ENCODE measurements around the gene NPFFR2. TPM values are rescaled to one million over a fixed set of nuclear protein-coding genes. Genes with fewer than 3 reads are reported as not detected.
"Not testable (repeated sequence)": the region's sequence is repeated elsewhere in the genome, so short reads cannot be mapped to it uniquely, and the experiment has no call there.

NPFFR2 gene
- total RNA-seq, 4 donors from 2014 or later, result not detected

DNA sequence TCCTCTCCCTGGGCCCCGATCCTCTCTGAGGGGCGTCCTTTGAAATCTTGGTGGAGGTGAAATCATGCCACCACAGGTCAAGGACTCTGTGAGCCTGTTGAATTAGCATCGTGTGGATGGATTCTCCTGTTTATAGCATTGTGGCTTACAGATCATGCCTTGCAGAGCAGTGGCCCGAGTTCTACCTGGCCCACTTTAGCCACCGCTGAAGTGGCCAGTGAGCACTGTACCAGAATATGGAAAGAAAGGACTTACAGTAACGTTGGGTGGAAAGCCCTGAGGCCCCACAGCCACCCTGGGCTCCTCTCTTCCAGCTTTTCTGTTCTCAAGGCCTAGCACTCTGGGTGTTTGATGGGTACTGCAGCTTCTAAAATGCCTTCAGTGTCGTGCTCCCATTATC is 35.3 kb downstream of the NPFFR2 start:
- DNase-seq, result no peak
- no peaks in the 10 kb centered on the region for H3K4me1 ChIP-seq
- TF ChIP-seq, protein P1, sequence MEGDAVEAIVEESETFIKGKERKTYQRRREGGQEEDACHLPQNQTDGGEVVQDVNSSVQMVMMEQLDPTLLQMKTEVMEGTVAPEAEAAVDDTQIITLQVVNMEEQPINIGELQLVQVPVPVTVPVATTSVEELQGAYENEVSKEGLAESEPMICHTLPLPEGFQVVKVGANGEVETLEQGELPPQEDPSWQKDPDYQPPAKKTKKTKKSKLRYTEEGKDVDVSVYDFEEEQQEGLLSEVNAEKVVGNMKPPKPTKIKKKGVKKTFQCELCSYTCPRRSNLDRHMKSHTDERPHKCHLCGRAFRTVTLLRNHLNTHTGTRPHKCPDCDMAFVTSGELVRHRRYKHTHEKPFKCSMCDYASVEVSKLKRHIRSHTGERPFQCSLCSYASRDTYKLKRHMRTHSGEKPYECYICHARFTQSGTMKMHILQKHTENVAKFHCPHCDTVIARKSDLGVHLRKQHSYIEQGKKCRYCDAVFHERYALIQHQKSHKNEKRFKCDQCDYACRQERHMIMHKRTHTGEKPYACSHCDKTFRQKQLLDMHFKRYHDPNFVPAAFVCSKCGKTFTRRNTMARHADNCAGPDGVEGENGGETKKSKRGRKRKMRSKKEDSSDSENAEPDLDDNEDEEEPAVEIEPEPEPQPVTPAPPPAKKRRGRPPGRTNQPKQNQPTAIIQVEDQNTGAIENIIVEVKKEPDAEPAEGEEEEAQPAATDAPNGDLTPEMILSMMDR (IDR thresholded peaks at IDR 0.05), result no peak
- TF ChIP-seq POLR2A (IDR thresholded peaks at IDR 0.05), result no peak

DNA sequence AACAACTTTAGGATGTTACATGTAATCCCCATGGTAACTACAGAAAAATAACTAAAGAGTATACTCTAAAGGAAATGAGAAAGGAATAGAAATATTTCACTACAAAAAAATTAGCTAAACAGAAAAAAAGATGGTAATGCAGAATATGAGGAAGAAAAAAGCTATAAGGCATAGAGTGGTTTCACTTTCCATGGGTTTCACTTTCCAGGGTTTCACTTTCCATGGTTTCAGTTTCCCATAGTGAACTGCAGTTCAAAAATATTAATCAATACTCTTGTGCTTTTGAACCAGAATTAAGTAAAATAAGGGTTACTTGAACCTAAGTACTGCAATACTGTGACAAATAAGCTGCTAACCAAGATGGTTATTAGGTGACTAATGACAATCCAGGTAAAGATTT is 42.0 kb downstream of the NPFFR2 start:
- Histone ChIP-seq H3K4me3 (no peak overlapping the region), H3K4me1 (no peaks in the 10 kb centered on the region), H3K9me3 (no peaks in the 10 kb centered on the region), H3K36me3 (no peaks in the 10 kb centered on the region), H3K27ac (no peak overlapping the region), H3K27me3 (no peaks in the 10 kb centered on the region)
- no peak for DNase-seq
- no peak for TF ChIP-seq POLR2A (IDR thresholded peaks at IDR 0.05)
- TF ChIP-seq, protein P1 (IDR thresholded peaks at IDR 0.05), result no peak

More for the DNA sequence above, 35.3 kb downstream of the NPFFR2 start:
- no peak overlapping the region for H3K4me3 ChIP-seq
- no peaks in the 10 kb centered on the region for H3K36me3 ChIP-seq
- H3K27me3 ChIP-seq, result no peaks in the 10 kb centered on the region
- H3K27ac ChIP-seq, result no peak overlapping the region
- no peaks in the 10 kb centered on the region for H3K9me3 ChIP-seq

DNA sequence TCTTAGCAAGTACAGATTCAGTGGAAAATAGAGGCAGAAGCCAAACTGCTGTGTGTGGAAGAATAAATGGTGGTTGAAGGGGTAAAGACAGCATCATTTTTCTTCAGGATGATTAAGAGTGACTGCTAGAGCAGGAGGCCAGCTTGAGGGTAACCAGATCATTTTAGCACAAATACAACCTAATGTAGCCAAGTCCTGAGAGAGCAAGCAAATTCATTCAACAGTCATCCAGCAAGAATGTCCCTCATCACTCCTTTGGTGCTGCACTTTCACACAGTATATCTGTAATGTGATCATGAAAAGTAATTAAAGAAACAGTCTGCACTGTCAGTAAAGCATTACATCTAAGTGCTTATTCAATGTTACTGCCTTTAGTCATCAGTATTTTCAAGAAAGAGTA is 44.8 kb downstream of the NPFFR2 start:
- no peak for DNase-seq

DNA sequence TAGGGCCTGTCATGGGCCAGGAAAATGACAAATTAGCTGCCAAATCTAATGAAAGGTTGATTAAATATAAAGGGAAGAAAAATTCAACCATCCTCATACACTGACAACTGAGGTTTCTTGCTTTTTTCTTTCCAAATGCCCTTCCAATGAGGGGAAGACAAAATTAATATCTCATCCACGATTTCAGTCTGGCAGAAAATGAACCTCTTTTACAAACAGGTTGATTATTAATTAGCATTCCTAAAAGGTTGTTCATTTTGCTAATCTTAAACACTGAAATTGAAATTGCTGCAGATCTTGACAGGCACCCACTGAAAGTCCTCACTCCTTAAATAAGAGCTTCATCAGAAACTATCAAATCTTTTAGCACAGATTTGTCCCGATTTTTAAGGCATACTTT is 45.5 kb downstream of the NPFFR2 start:
- Histone ChIP-seq H3K4me1 (no peaks in the 10 kb centered on the region), H3K4me3 (no peak overlapping the region), H3K27ac (no peak overlapping the region), H3K9me3 (no peaks in the 10 kb centered on the region), H3K36me3 (no peaks in the 10 kb centered on the region), H3K27me3 (no peaks in the 10 kb centered on the region)
- DNase-seq, result no peak
- TF ChIP-seq, protein P1 (IDR thresholded peaks at IDR 0.05), result no peak
- TF ChIP-seq POLR2A (IDR thresholded peaks at IDR 0.05), result no peak

More for the DNA sequence above, 44.8 kb downstream of the NPFFR2 start:
- H3K27me3 ChIP-seq, result no peaks in the 10 kb centered on the region
- no peak overlapping the region for H3K4me3 ChIP-seq
- no peaks in the 10 kb centered on the region for H3K4me1 ChIP-seq
- TF ChIP-seq, protein P1 (IDR thresholded peaks at IDR 0.05), result no peak
- TF ChIP-seq POLR2A (IDR thresholded peaks at IDR 0.05), result no peak
- H3K27ac ChIP-seq, result no peak overlapping the region
- no peaks in the 10 kb centered on the region for H3K36me3 ChIP-seq
- no peaks in the 10 kb centered on the region for H3K9me3 ChIP-seq

DNA sequence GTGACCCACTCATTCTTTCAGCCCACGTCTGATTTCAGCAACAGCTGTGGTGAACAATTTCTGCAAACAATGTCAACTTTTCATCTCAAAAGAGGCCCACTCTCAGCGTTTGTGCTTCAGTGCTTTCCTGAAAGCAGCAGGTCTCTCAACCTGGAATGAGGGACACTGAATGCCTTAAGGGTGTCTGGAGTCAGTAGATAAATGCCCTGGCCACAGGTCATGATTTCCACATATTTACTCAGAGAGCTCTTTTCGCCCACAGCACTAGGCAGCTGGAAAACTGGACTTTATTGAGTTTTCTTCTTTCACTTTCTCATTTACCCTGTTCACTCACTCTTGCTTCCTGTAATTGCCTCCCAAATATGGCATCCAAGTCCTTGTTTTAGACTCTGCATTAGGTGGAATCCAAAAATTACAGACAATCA is 52.8 kb downstream of the NPFFR2 start:
- no peaks in the 10 kb centered on the region for H3K4me1 ChIP-seq
- H3K4me3 ChIP-seq, result no peak overlapping the region
- H3K36me3 ChIP-seq, result no peaks in the 10 kb centered on the region
- no peak overlapping the region for H3K27ac ChIP-seq
- TF ChIP-seq, protein P1 (IDR thresholded peaks at IDR 0.05), result no peak
- no peak for TF ChIP-seq POLR2A (IDR thresholded peaks at IDR 0.05)
- no peaks in the 10 kb centered on the region for H3K27me3 ChIP-seq
- no peaks in the 10 kb centered on the region for H3K9me3 ChIP-seq
- DNase-seq, result no peak

DNA sequence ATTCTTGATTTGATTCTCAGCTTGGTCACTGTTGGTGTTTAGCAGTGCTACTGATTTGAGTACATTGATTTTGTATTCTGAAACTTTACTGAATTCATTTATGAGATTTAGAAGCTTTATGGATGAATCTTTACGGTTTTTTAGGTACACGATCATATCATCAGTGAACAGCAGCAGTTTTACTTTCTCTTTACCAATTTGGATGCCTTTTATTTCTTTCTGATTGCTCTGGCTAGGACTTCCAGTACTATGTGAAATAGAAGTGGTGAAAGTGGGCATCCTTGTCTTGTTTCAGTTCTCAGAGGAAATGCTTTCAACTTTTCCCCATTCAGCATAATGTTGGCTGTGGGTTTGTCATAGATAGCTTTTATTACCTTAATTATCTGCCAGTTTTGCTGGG is 58.8 kb downstream of the NPFFR2 start:
- H3K4me1 ChIP-seq, H3K9me3 ChIP-seq, DNase-seq, H3K27me3 ChIP-seq, H3K27ac ChIP-seq, H3K4me3 ChIP-seq, H3K36me3 ChIP-seq: not testable (repeated sequence)

Data from Peyer's patch (tissue), 4 donors.